Hepatocyte (in vitro differentiated cells): ENCODE results near the gene SURF2. TPM values are rescaled to one million over a fixed set of nuclear protein-coding genes. Genes with fewer than 3 reads are reported as not detected.

Source experiments
- DNase-seq: peaks from one replicate; pipeline ENCODE4 v3.0.0-alpha.2; 2016; ENCODE audit warnings: low spot score
- H2AFZ ChIP-seq: fragments of 200-600 bp; sonication (generic); 2 replicates; pipeline ENCODE4 v1.6.0; 2016; ENCODE audit warnings: antibody characterized with exemption, mild to moderate bottlenecking
- H3K27ac ChIP-seq: fragments of 200-600 bp; sonication (generic); 2 replicates; pipeline ENCODE4 v1.5.1; 2016; ENCODE audit warnings: mild to moderate bottlenecking
- H3K27me3 ChIP-seq: fragments of 200-600 bp; sonication (generic); 2 replicates; pipeline ENCODE4 v1.6.1; 2016
- H3K36me3 ChIP-seq: fragments of 200-600 bp; sonication (generic); replicated peaks from 2 replicates; pipeline ENCODE4 v1.5.1; 2016; ENCODE audit warnings: low read depth; ENCODE audit not compliant: insufficient read depth
- H3K4me1 ChIP-seq: fragments of 200-600 bp; sonication (generic); 2 replicates; pipeline ENCODE4 v1.5.1; 2016; ENCODE audit warnings: mild to moderate bottlenecking, moderate library complexity; ENCODE audit not compliant: insufficient read depth
- H3K4me2 ChIP-seq: fragments of 200-600 bp; sonication (generic); 2 replicates; pipeline ENCODE4 v1.6.0; 2016
- H3K4me3 ChIP-seq: fragments of 200-600 bp; sonication (generic); 2 replicates; pipeline ENCODE4 v1.5.1; 2016; ENCODE audit warnings: mild to moderate bottlenecking
- H3K79me2 ChIP-seq: fragments of 200-600 bp; sonication (generic); 2 replicates; pipeline ENCODE4 v1.6.0; 2017; ENCODE audit warnings: mild to moderate bottlenecking
- H3K9me2 ChIP-seq: fragments of 200-600 bp; sonication (generic); replicated peaks from 2 replicates; pipeline ENCODE4 v1.6.0; 2017; ENCODE audit warnings: mild to moderate bottlenecking; ENCODE audit not compliant: insufficient read depth
- H3K9me3 ChIP-seq: fragments of 200-600 bp; sonication (generic); 2 replicates; pipeline ENCODE4 v1.5.1; 2016; ENCODE audit warnings: low read depth, mild to moderate bottlenecking
- H4K20me1 ChIP-seq: fragments of 200-600 bp; sonication (generic); 2 replicates; pipeline ENCODE4 v1.6.0; 2016; ENCODE audit warnings: mild to moderate bottlenecking; ENCODE audit not compliant: insufficient read depth, poor library complexity, severe bottlenecking
- EZH2 ChIP-seq: fragments of 200-600 bp; sonication (generic); IDR thresholded peaks from 2 replicates; pipeline ENCODE4 v1.6.1; 2016; ENCODE audit warnings: antibody characterized with exemption, mild to moderate bottlenecking, borderline replicate concordance
- EZH2phosphoT487 ChIP-seq: fragments of 200-600 bp; sonication (generic); IDR thresholded peaks from one replicate; pipeline ENCODE4 v1.6.1; 2018; ENCODE audit warnings: antibody characterized with exemption, mild to moderate bottlenecking, low read depth, moderate library complexity; ENCODE audit not compliant: unreplicated experiment, severe bottlenecking
- WGBS: methylation state at CpG from one replicate; pipeline ENCODE4 v1.1.6; 2016; ENCODE audit warnings: low lambda C conversion rate; ENCODE audit errors: missing lambda C conversion rate; 5-methylcytosine and 5-hydroxymethylcytosine counted together
- polyA plus RNA-seq: library from polyadenylated mRNA; unstranded; fragments of >200 nt; fragmentation: Nextera tagmentation; extraction: Ambion mirVana; gene quantifications from 2 replicates; pipeline ENCODE4 v1.2.1, GENCODE V29; 2016
- total RNA-seq: library from RNA; depleted of rRNA; stranded (reverse); fragments of >200 nt; gene quantifications from 2 replicates; pipeline ENCODE4 v1.2.3, GENCODE V29; 2014
- TF ChIP-seq, protein P1 (sequence below): fragments of 200-600 bp; sonication (generic); IDR thresholded peaks from 2 replicates; pipeline ENCODE4 v1.5.1; 2016; ENCODE audit warnings: antibody characterized with exemption, mild to moderate bottlenecking; ENCODE audit not compliant: poor library complexity

Gene SURF2
- total and polyA plus RNA-seq, 2 experiments from 2014 or later: 13.6 to 22.9 TPM

- peak overlapping the region; percentile 83 for H3K27ac ChIP-seq
- H3K4me2 ChIP-seq: peak overlapping the region; percentile 59
- peaks cover 98% of the 10 kb centered on the region for H4K20me1 ChIP-seq
- peaks cover 29% of the 10 kb centered on the region for H3K4me1 ChIP-seq
- H3K36me3 ChIP-seq: no peaks in the 10 kb centered on the region
- H3K9me2 ChIP-seq: no peaks in the 10 kb centered on the region
- H3K9me3 ChIP-seq: no peaks in the 10 kb centered on the region
- peak; percentile 56 for DNase-seq
- WGBS: 76% methylated on average over 18 of the region's 18 CpGs
- TF ChIP-seq EZH2phosphoT487: no peak
- no peak for TF ChIP-seq EZH2
- TF ChIP-seq, protein P1, sequence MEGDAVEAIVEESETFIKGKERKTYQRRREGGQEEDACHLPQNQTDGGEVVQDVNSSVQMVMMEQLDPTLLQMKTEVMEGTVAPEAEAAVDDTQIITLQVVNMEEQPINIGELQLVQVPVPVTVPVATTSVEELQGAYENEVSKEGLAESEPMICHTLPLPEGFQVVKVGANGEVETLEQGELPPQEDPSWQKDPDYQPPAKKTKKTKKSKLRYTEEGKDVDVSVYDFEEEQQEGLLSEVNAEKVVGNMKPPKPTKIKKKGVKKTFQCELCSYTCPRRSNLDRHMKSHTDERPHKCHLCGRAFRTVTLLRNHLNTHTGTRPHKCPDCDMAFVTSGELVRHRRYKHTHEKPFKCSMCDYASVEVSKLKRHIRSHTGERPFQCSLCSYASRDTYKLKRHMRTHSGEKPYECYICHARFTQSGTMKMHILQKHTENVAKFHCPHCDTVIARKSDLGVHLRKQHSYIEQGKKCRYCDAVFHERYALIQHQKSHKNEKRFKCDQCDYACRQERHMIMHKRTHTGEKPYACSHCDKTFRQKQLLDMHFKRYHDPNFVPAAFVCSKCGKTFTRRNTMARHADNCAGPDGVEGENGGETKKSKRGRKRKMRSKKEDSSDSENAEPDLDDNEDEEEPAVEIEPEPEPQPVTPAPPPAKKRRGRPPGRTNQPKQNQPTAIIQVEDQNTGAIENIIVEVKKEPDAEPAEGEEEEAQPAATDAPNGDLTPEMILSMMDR: no peak
- H3K79me2 ChIP-seq: peaks cover 98% of the 10 kb centered on the region
- no peak overlapping the region for H3K4me3 ChIP-seq
- no peak overlapping the region for H2AFZ ChIP-seq
- no peaks in the 10 kb centered on the region for H3K27me3 ChIP-seq
Measured at GRCh38 chr9:133368249-133368881, 12.0 kb downstream of the SURF2 start.

DNA sequence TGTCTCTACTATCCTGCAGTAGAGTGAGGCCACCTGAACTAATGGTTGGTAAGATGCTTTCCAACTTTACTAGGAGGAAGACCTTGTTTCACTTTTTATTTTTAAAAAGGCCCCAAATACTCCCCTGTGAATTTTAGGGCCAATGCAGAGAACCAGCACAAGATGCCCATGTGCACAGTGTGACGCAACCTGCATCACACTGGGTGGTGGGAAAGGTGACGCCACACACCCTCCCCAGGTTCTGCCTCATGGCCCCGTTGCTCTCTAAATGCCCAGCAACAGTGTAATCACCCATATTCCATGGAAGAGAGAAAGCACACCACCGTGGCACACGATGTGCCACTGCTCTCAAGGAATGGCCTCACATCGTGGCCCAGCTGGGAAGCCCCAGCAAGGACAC is 13.1 kb downstream of the SURF2 start:
- Histone ChIP-seq H3K79me2 (peaks cover 98% of the 10 kb centered on the region), H3K27ac (peak overlapping the region; percentile 83), H3K36me3 (no peaks in the 10 kb centered on the region), H3K4me3 (no peak overlapping the region), H3K4me1 (peaks cover 36% of the 10 kb centered on the region), H3K9me3 (no peaks in the 10 kb centered on the region), H3K27me3 (no peaks in the 10 kb centered on the region), H3K4me2 (peak overlapping the region; percentile 88), H4K20me1 (peaks cover 100% of the 10 kb centered on the region), H3K9me2 (no peaks in the 10 kb centered on the region), H2AFZ (no peak overlapping the region)
- WGBS: 94% methylated on average over 6 of the region's 6 CpGs
- DNase-seq: no peak
- TF ChIP-seq, protein P1: no peak
- TF ChIP-seq EZH2 (no peak), EZH2phosphoT487 (no peak)

DNA sequence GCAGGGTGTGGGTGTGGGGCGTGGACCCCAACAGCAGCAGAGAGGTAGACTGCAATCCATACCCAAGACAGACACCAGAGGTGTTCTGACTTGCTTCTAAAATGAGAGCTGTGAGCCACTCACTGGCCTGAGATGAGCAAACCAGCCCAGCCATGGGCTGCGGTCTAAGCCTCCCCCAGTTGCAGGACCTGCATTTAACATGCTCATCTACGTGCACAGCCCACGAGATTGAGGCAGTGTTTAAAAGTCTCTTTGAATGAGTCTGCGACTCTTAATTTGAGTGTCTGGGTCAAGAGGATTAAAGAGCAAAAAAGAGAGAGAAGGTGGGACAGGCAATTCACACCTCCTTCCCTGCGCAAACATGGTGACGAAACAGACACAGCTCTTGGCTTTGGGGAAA is 13.6 kb downstream of the SURF2 start:
- TF ChIP-seq, protein P1: no peak
- no peak for TF ChIP-seq EZH2
- Histone ChIP-seq H3K27me3 (no peaks in the 10 kb centered on the region), H3K36me3 (no peaks in the 10 kb centered on the region), H3K4me3 (no peak overlapping the region), H2AFZ (no peak overlapping the region), H3K9me2 (no peaks in the 10 kb centered on the region), H4K20me1 (peaks cover 100% of the 10 kb centered on the region), H3K4me1 (peaks cover 38% of the 10 kb centered on the region), H3K79me2 (peaks cover 100% of the 10 kb centered on the region), H3K27ac (peak overlapping the region; percentile 83), H3K4me2 (peak overlapping the region; percentile 88), H3K9me3 (no peaks in the 10 kb centered on the region)
- WGBS: 85% methylated on average over 7 of the region's 7 CpGs
- no peak for DNase-seq
